Measurements from ENCODE around the gene LONRF3. TPM values are rescaled to one million over a fixed set of nuclear protein-coding genes. Genes with fewer than 3 reads are reported as not detected.
A peak's percentile ranks its signal among the peaks of the same experiment; 100 is the strongest.

The LONRF3 gene
- total RNA-seq, 1 donor from 2014 or later: 0.96 TPM

DNA sequence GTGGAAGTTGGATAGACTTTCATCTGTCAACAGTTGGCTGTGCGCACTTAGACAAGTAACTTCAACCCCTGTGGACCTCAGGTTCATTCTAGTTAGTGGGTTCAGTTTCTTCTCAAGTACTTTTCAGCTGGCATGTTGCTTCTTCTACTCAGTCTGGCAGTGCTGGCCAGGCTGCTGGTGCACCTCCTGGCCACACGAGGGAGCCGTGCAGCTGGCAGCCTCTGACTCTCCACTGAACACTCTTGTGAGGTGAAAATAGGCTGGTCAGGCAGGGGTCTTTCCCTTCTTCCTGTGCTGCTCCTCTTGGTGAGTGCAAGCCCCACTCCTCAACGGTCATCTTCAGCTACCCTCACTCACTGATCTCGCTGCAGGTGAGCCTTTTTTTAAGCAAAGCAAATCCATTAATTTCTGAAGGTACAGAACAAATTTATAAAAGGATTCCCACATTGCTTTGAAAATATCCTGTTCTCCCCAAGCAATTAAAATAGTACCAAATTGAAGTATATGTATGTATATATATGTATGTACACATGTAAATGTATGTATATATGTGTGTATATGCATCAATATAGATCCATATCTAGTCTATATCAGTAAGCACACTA lies 30.6 kb downstream of the LONRF3 start:
- Mint-ChIP-seq H3K27ac (no peak overlapping the region), H3K4me3 (ENCODE audit: low read depth) (no peak overlapping the region), H3K4me1 (ENCODE audit: low read depth) (peaks cover 2% of the 10 kb centered on the region), H3K27me3 (no peaks in the 10 kb centered on the region), H3K36me3 (ENCODE audit: insufficient read depth) (no peaks in the 10 kb centered on the region), H3K9me3 (ENCODE audit: low read depth) (peaks cover 6% of the 10 kb centered on the region)
- DNase-seq (ENCODE audit: low spot score, unreplicated experiment): peak; percentile 25
- TF ChIP-seq, protein P1, sequence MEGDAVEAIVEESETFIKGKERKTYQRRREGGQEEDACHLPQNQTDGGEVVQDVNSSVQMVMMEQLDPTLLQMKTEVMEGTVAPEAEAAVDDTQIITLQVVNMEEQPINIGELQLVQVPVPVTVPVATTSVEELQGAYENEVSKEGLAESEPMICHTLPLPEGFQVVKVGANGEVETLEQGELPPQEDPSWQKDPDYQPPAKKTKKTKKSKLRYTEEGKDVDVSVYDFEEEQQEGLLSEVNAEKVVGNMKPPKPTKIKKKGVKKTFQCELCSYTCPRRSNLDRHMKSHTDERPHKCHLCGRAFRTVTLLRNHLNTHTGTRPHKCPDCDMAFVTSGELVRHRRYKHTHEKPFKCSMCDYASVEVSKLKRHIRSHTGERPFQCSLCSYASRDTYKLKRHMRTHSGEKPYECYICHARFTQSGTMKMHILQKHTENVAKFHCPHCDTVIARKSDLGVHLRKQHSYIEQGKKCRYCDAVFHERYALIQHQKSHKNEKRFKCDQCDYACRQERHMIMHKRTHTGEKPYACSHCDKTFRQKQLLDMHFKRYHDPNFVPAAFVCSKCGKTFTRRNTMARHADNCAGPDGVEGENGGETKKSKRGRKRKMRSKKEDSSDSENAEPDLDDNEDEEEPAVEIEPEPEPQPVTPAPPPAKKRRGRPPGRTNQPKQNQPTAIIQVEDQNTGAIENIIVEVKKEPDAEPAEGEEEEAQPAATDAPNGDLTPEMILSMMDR (IDR thresholded peaks at IDR 0.05; ENCODE audit: unreplicated experiment): peak; percentile 71

DNA sequence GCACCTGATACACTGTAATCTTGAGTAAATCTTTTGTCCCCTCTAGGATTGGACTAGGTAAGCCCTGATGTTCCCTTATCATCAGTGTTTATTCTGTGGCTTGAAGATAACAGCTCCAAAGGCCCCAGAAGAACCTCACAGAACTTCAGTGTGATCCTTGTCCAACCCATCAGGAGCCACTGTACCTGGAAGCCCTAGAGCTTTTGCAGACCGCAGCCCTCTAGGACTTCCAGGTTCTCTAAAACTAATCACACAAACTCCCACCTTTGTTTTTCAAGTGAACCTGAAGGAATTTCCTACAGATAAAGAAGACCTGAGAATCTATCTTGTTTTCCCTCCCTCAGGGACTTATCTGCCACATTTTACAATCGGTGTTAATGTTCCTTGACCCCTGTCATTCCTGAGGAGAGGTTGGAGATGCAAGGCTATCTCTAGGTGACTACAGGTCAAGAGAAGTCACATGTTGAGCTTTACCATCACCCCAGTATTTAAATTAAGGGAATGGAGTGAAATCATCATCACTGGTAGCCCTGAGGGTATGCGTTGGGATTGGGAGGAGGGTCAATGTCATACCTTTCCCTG lies 32.9 kb downstream of the LONRF3 start:
- Mint-ChIP-seq H3K4me3 (ENCODE audit: low read depth) (no peak overlapping the region), H3K9me3 (ENCODE audit: low read depth) (peaks cover 8% of the 10 kb centered on the region), H3K4me1 (ENCODE audit: low read depth) (peaks cover 2% of the 10 kb centered on the region), H3K27me3 (no peaks in the 10 kb centered on the region), H3K36me3 (ENCODE audit: insufficient read depth) (no peaks in the 10 kb centered on the region), H3K27ac (no peak overlapping the region)
- DNase-seq (ENCODE audit: low spot score, unreplicated experiment): no peak
- TF ChIP-seq, protein P1 (IDR thresholded peaks at IDR 0.05; ENCODE audit: unreplicated experiment): no peak

DNA sequence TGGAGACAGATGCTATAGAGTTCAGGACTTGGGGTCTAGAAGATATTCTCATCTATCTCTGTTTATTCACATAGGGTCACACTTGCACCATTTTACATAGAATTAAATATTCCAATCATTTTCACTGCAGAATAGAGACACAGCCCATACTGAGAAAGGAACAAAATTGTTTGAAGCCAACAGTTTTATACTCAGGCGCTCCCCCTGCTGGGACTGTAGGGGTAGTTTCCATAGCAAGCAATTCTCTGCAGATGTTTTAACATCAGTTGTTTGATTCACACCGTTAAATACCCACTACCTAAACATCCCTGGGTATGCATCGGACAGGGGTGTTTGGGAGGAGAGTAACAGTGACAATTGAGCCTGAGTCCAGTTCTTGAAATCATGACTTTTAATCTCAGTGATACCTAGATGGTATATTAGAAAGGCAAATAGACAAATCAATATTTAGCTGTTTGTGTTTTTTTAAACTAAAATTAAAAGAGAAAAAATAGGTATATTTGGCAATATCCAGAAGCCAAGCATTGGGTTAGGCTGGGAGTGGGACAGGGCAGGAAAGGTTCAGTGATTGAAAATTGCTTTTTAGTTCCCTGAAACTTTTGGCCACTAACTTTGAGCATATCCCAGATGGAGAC lies 33.8 kb downstream of the LONRF3 start:
- H3K4me3 Mint-ChIP-seq (ENCODE audit: low read depth): no peak overlapping the region
- no peak for DNase-seq (ENCODE audit: low spot score, unreplicated experiment)

GRCh38 chrX:119009071-119009470 lies 34.7 kb downstream of the LONRF3 start:
- TF ChIP-seq, protein P1 (IDR thresholded peaks at IDR 0.05; ENCODE audit: unreplicated experiment): no peak
- no peak overlapping the region for H3K4me3 Mint-ChIP-seq (ENCODE audit: low read depth)
- no peaks in the 10 kb centered on the region for H3K27me3 Mint-ChIP-seq
- no peak for DNase-seq (ENCODE audit: low spot score, unreplicated experiment)
- peaks cover 13% of the 10 kb centered on the region for H3K9me3 Mint-ChIP-seq (ENCODE audit: low read depth)
- peaks cover 2% of the 10 kb centered on the region for H3K4me1 Mint-ChIP-seq (ENCODE audit: low read depth)
- no peak overlapping the region for H3K27ac Mint-ChIP-seq
- H3K36me3 Mint-ChIP-seq (ENCODE audit: insufficient read depth): no peaks in the 10 kb centered on the region

More for the DNA sequence above, 33.8 kb downstream of the LONRF3 start:
- TF ChIP-seq, protein P1 (IDR thresholded peaks at IDR 0.05; ENCODE audit: unreplicated experiment): peak; percentile 62
- Mint-ChIP-seq H3K9me3 (ENCODE audit: low read depth) (peaks cover 10% of the 10 kb centered on the region), H3K4me1 (ENCODE audit: low read depth) (peaks cover 2% of the 10 kb centered on the region), H3K27me3 (no peaks in the 10 kb centered on the region), H3K36me3 (ENCODE audit: insufficient read depth) (no peaks in the 10 kb centered on the region), H3K27ac (no peak overlapping the region)

DNA sequence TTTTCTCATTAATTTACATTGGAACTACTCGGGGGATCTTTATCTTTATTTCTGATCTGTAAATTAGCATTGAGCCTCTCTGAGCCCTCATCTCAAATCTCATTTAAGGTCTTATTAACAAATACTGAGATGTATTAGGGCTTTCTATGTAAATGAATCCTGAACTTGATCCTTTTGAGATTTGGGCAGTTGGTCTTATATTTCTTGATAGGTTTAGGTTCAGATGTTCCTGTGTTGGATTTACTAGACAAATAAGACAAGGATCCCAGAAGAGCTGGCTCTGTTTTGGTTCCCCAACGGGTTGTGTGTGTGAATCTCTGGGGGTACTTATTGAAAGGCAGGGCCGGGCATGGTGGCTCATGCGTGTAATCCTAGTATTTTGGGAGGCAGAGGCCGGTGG lies 36.1 kb downstream of the LONRF3 start:
- DNase-seq (ENCODE audit: low spot score, unreplicated experiment): no peak
- H3K4me1 Mint-ChIP-seq (ENCODE audit: low read depth): peaks cover 2% of the 10 kb centered on the region
- no peak overlapping the region for H3K4me3 Mint-ChIP-seq (ENCODE audit: low read depth)
- peaks cover 15% of the 10 kb centered on the region for H3K9me3 Mint-ChIP-seq (ENCODE audit: low read depth)
- no peaks in the 10 kb centered on the region for H3K36me3 Mint-ChIP-seq (ENCODE audit: insufficient read depth)
- no peak overlapping the region for H3K27ac Mint-ChIP-seq
- H3K27me3 Mint-ChIP-seq: no peaks in the 10 kb centered on the region
- TF ChIP-seq, protein P1 (IDR thresholded peaks at IDR 0.05; ENCODE audit: unreplicated experiment): no peak
